Measurements from ENCODE around the gene BAD. TPM values are rescaled to one million over a fixed set of nuclear protein-coding genes. Genes with fewer than 3 reads are reported as not detected.

BAD gene
- total and polyA plus RNA-seq, 2 of the 13 experiments (the other 11 are each of a cell fraction or from before 2014, with no cell fraction given): 17.9 to 28.5 TPM

DNA sequence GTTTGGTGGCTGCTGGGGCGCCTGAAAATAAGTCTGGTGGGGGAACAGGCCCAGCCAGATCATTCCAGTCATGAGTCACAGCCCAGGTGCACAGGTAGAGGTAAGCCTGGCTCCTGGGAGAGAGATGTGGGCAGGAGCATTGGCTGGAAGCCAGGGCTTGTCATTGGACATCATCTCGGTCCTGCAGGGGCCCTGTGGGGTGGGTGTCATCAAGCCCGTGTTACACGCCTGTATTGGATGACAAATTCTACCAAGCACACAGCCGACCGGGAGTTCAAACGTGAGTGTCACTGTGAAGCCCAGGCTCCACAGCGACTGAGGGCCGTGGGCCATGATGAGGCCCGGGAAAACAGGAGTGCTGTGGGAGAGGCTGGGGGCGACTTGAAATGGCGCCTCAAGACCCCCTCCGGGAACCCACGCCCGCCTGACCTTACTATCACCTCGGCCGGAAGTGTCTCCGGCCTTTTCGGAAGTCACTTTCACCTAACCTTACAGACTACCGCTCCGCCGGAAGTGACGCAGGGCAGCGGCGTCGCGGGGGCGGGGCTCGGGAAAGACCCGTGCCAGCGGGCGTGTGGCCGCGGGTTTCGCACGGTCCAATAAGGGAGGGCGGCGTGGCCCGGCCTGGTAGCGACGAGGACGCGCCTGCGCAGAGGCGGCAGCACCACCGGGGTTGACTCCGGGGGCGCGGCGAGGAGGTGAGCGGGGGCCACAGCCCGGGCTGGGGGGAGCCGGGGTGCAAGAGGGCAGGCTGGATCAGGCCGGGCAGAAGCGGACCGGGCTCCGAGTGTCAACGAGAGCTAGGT, 43.8 kb downstream of the BAD start, which contains the start of gene FKBP2 (continued):
- TF ChIP-seq, protein P1, sequence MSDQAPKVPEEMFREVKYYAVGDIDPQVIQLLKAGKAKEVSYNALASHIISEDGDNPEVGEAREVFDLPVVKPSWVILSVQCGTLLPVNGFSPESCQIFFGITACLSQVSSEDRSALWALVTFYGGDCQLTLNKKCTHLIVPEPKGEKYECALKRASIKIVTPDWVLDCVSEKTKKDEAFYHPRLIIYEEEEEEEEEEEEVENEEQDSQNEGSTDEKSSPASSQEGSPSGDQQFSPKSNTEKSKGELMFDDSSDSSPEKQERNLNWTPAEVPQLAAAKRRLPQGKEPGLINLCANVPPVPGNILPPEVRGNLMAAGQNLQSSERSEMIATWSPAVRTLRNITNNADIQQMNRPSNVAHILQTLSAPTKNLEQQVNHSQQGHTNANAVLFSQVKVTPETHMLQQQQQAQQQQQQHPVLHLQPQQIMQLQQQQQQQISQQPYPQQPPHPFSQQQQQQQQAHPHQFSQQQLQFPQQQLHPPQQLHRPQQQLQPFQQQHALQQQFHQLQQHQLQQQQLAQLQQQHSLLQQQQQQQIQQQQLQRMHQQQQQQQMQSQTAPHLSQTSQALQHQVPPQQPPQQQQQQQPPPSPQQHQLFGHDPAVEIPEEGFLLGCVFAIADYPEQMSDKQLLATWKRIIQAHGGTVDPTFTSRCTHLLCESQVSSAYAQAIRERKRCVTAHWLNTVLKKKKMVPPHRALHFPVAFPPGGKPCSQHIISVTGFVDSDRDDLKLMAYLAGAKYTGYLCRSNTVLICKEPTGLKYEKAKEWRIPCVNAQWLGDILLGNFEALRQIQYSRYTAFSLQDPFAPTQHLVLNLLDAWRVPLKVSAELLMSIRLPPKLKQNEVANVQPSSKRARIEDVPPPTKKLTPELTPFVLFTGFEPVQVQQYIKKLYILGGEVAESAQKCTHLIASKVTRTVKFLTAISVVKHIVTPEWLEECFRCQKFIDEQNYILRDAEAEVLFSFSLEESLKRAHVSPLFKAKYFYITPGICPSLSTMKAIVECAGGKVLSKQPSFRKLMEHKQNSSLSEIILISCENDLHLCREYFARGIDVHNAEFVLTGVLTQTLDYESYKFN (CRISPR knock-in tag; conservative IDR thresholded peaks at IDR 0.05): no peak; the same call in none of the 2 replicates
- TF ChIP-seq NR2C2 (CRISPR knock-in tag; IDR thresholded peaks at IDR 0.05; ENCODE audit: borderline replicate concordance) (peak; percentile 90), ZFAT (CRISPR knock-in tag; conservative IDR thresholded peaks at IDR 0.05) (no peak), ZNF790 (CRISPR knock-in tag; IDR thresholded peaks at IDR 0.05; ENCODE audit: borderline replicate concordance) (no peak), RFXAP (CRISPR knock-in tag; IDR thresholded peaks at IDR 0.05; ENCODE audit: borderline replicate concordance) (peak; percentile 64; the same call in 1 of the 2 replicates), ZNF713 (CRISPR knock-in tag; IDR thresholded peaks at IDR 0.05) (0 out of 2 replicates have a peak, but pooled peaks have one; percentile 4), ZNF614 (CRISPR knock-in tag; IDR thresholded peaks at IDR 0.05; ENCODE audit: borderline replicate concordance) (0 out of 2 replicates have a peak, but pooled peaks have one; percentile 6), ZNF24 (IDR thresholded peaks at IDR 0.05) (no peak), HDAC1 (CRISPR knock-in tag; IDR thresholded peaks at IDR 0.05) (peak; percentile 74), NR2F6 (IDR thresholded peaks at IDR 0.05) (no peak; the same call in 1 of the 2 replicates), NR2F6 (CRISPR knock-in tag; IDR thresholded peaks at IDR 0.05) (peak; percentile 67), ZNF350 (CRISPR knock-in tag; IDR thresholded peaks at IDR 0.05; ENCODE audit: borderline replicate concordance, low read depth) (peak; percentile 67; the same call in 1 of the 2 replicates), SNRNP70 (IDR thresholded peaks at IDR 0.05; ENCODE audit: low read depth, low read length) (no peak), KMT2B (CRISPR knock-in tag; IDR thresholded peaks at IDR 0.05) (no peak), CEBPG (CRISPR knock-in tag; IDR thresholded peaks at IDR 0.05) (peak; percentile 23; the same call in 1 of the 2 replicates), ZBTB1 (CRISPR knock-in tag; IDR thresholded peaks at IDR 0.05; ENCODE audit: borderline replicate concordance) (no peak), ZSCAN20 (CRISPR knock-in tag; IDR thresholded peaks at IDR 0.05; ENCODE audit: borderline replicate concordance) (0 out of 2 replicates have a peak, but pooled peaks have one; percentile 54), SRY (CRISPR knock-in tag; IDR thresholded peaks at IDR 0.05) (peak; percentile 57; the same call in 1 of the 2 replicates)
- TF ChIP-seq, protein P2, sequence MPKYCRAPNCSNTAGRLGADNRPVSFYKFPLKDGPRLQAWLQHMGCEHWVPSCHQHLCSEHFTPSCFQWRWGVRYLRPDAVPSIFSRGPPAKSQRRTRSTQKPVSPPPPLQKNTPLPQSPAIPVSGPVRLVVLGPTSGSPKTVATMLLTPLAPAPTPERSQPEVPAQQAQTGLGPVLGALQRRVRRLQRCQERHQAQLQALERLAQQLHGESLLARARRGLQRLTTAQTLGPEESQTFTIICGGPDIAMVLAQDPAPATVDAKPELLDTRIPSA (CRISPR knock-in tag; IDR thresholded peaks at IDR 0.05; ENCODE audit: borderline replicate concordance): peak; percentile 71; the same call in 1 of the 2 replicates
- TF ChIP-seq, protein P3, sequence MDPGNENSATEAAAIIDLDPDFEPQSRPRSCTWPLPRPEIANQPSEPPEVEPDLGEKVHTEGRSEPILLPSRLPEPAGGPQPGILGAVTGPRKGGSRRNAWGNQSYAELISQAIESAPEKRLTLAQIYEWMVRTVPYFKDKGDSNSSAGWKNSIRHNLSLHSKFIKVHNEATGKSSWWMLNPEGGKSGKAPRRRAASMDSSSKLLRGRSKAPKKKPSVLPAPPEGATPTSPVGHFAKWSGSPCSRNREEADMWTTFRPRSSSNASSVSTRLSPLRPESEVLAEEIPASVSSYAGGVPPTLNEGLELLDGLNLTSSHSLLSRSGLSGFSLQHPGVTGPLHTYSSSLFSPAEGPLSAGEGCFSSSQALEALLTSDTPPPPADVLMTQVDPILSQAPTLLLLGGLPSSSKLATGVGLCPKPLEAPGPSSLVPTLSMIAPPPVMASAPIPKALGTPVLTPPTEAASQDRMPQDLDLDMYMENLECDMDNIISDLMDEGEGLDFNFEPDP (CRISPR knock-in tag; conservative IDR thresholded peaks at IDR 0.05): no peak
- TF ChIP-seq, protein P4, sequence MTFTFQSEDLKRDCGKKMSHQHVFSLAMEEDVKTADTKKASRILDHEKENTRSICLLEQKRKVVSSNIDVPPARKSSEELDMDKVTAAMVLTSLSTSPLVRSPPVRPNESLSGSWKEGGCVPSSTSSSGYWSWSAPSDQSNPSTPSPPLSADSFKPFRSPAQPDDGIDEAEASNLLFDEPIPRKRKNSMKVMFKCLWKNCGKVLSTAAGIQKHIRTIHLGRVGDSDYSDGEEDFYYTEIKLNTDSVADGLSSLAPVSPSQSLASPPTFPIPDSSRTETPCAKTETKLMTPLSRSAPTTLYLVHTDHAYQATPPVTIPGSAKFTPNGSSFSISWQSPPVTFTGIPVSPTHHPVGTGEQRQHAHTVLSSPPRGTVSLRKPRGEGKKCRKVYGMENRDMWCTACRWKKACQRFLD (CRISPR knock-in tag; IDR thresholded peaks at IDR 0.05; ENCODE audit: borderline replicate concordance): no peak
- TF ChIP-seq, protein P5, sequence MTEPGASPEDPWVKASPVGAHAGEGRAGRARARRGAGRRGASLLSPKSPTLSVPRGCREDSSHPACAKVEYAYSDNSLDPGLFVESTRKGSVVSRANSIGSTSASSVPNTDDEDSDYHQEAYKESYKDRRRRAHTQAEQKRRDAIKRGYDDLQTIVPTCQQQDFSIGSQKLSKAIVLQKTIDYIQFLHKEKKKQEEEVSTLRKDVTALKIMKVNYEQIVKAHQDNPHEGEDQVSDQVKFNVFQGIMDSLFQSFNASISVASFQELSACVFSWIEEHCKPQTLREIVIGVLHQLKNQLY (CRISPR knock-in tag; IDR thresholded peaks at IDR 0.05): no peak
